GOT3 (cell line): Measurements from ENCODE around the gene NBPF11.
A peak's percentile ranks its signal among the peaks of the same experiment; 100 is the strongest.
"Not testable (repeated sequence)": the region's sequence is repeated elsewhere in the genome, so short reads cannot be mapped to it uniquely, and the experiment has no call there.

Experiments used
- DNase-seq: peaks from one replicate; lab custom pipeline; 2025; ENCODE audit warnings: mixed read lengths; lab: John Stamatoyannopoulos, UW

Gene NBPF11

GRCh38 chr1:148151911-148152656 lies at the start of gene NBPF11:
TSS of gene NBPF11 (minus strand) at chr1:148152281. CDS start at chr1:148127003, 25,278 bp downstream.
- peak; percentile 75 for DNase-seq

GRCh38 chr1:148197396-148197795 lies 45.3 kb upstream of the NBPF11 start:
- not testable (repeated sequence) for DNase-seq

- not testable (repeated sequence) for DNase-seq
These were observed 44.9 kb upstream of the NBPF11 start for GRCh38 chr1:148196949-148197348.

GRCh38 chr1:148195115-148195514 lies 43.0 kb upstream of the NBPF11 start:
- not testable (repeated sequence) for DNase-seq

- not testable (repeated sequence) for DNase-seq
These were observed 36.7 kb upstream of the NBPF11 start for GRCh38 chr1:148188768-148189167.

GRCh38 chr1:148178682-148179081 lies 26.6 kb upstream of the NBPF11 start:
- DNase-seq, result not testable (repeated sequence)

GRCh38 chr1:148175414-148175813 lies 23.3 kb upstream of the NBPF11 start:
- DNase-seq, result not testable (repeated sequence)

- not testable (repeated sequence) for DNase-seq
These were observed 19.9 kb upstream of the NBPF11 start for GRCh38 chr1:148171995-148172394.

- no peak for DNase-seq
These were observed 14.7 kb upstream of the NBPF11 start for GRCh38 chr1:148166558-148167492.

- DNase-seq, result no peak
These were observed 10.3 kb upstream of the NBPF11 start for GRCh38 chr1:148162363-148162762.

GRCh38 chr1:148161053-148161901 lies 9.2 kb upstream of the NBPF11 start:
- no peak for DNase-seq

- no peak for DNase-seq
These were observed 8.4 kb upstream of the NBPF11 start for GRCh38 chr1:148160343-148161052.

GRCh38 chr1:148160048-148160342 lies 7.9 kb upstream of the NBPF11 start:
- DNase-seq, result no peak

- DNase-seq, result no peak
These were observed 6.4 kb upstream of the NBPF11 start for GRCh38 chr1:148158341-148159003.

- DNase-seq, result not testable (repeated sequence)
These were observed 5.7 kb upstream of the NBPF11 start for GRCh38 chr1:148157803-148158202.

GRCh38 chr1:148155494-148156275 lies 3.6 kb upstream of the NBPF11 start:
- DNase-seq, result not testable (repeated sequence)

- DNase-seq, result not testable (repeated sequence)
These were observed 714 bp upstream of the NBPF11 start for GRCh38 chr1:148152795-148153194.

GRCh38 chr1:148151371-148151819 lies 686 bp downstream of the NBPF11 start:
- not testable (repeated sequence) for DNase-seq

- not testable (repeated sequence) for DNase-seq
These were observed 1.1 kb downstream of the NBPF11 start for GRCh38 chr1:148150945-148151344.

GRCh38 chr1:148150014-148150413 lies 2.1 kb downstream of the NBPF11 start:
- DNase-seq, result not testable (repeated sequence)
